GM06990 (cell line): ENCODE measurements around the gene GRPR.
"Not testable (repeated sequence)": the region's sequence is repeated elsewhere in the genome, so short reads cannot be mapped to it uniquely, and the experiment has no call there.

Source experiments
- DNase-seq: peaks from one replicate; pipeline ENCODE4 v3.0.0-alpha.2; 2011; ENCODE audit not compliant: insufficient read length; ENCODE audit errors: extremely low read depth
- H3K27me3 ChIP-seq: replicated peaks from 2 replicates; pipeline ENCODE4 v1.6.0; 2011; ENCODE audit warnings: low read length; ENCODE audit not compliant: control insufficient read depth, insufficient read depth
- H3K36me3 ChIP-seq: 2 replicates; pipeline ENCODE4 v1.5.1; 2011; ENCODE audit warnings: low read length; ENCODE audit not compliant: control insufficient read depth, insufficient read depth
- H3K4me3 ChIP-seq: replicated peaks from 2 replicates; pipeline ENCODE4 v1.5.1; 2011; ENCODE audit warnings: low read depth, mild to moderate bottlenecking, control low read depth, low read length
- CTCF ChIP-seq: IDR thresholded peaks from 2 replicates; pipeline ENCODE4 v1.5.1; 2011; ENCODE audit warnings: low read length, control low read depth, mild to moderate bottlenecking, inconsistent platforms; ENCODE audit not compliant: insufficient read depth, poor library complexity, severe bottlenecking

GRPR gene

GRCh38 chrX:16142246-16142558 is 18.8 kb downstream of the GRPR start:
- no peak for DNase-seq
- no peaks in the 10 kb centered on the region for H3K27me3 ChIP-seq
- TF ChIP-seq CTCF: no peak
- H3K4me3 ChIP-seq: no peak overlapping the region
- no peaks in the 10 kb centered on the region for H3K36me3 ChIP-seq

- no peaks in the 10 kb centered on the region for H3K36me3 ChIP-seq
- TF ChIP-seq CTCF: no peak
Observed at GRCh38 chrX:16143968-16144367, 20.6 kb downstream of the GRPR start.

GRCh38 chrX:16144420-16144819 is 21.1 kb downstream of the GRPR start:
- Histone ChIP-seq H3K36me3 (no peaks in the 10 kb centered on the region), H3K27me3 (no peaks in the 10 kb centered on the region), H3K4me3 (no peak overlapping the region)
- DNase-seq: no peak
- no peak for TF ChIP-seq CTCF

More at GRCh38 chrX:16143968-16144367, 20.6 kb downstream of the GRPR start:
- no peak overlapping the region for H3K4me3 ChIP-seq
- DNase-seq: no peak
- H3K27me3 ChIP-seq: no peaks in the 10 kb centered on the region

- not testable (repeated sequence) for H3K27me3 ChIP-seq, H3K36me3 ChIP-seq, DNase-seq, H3K4me3 ChIP-seq
Observed at GRCh38 chrX:16145093-16145492, 21.7 kb downstream of the GRPR start.

GRCh38 chrX:16145656-16146055 is 22.3 kb downstream of the GRPR start:
- TF ChIP-seq CTCF: no peak
- no peak overlapping the region for H3K4me3 ChIP-seq
- no peaks in the 10 kb centered on the region for H3K27me3 ChIP-seq
- no peaks in the 10 kb centered on the region for H3K36me3 ChIP-seq
- DNase-seq: no peak

- Histone ChIP-seq H3K36me3 (no peaks in the 10 kb centered on the region), H3K27me3 (no peaks in the 10 kb centered on the region), H3K4me3 (no peak overlapping the region)
- no peak for TF ChIP-seq CTCF
- no peak for DNase-seq
Observed at GRCh38 chrX:16148896-16149295, 25.5 kb downstream of the GRPR start.
